GM12878 (cell line): Measurements from ENCODE around the gene SMPDL3B. TPM values are rescaled to one million over a fixed set of nuclear protein-coding genes. Genes with fewer than 3 reads are reported as not detected.
A peak's percentile ranks its signal among the peaks of the same experiment; 100 is the strongest.

Experiments used
- ATAC-seq: fragments of 200-7000 bp; cut with Tn5 transposase; 3 replicates; pipeline ENCODE4 v1.9.1; 2020; ENCODE audit warnings: mild to moderate bottlenecking, moderate library complexity
- BruUV-seq: library from RNA; stranded (reverse); fragments of 400-500 nt; replicated peaks from 2 replicates; lab custom pipeline; 2021; lab: Mats Ljungman, UMichigan
- CTCF ChIA-PET: fragments of 300-600 bp; sonication (Branson Sonifier 250); formaldehyde crosslinking; extraction: SDS; loops from one replicate; lab custom pipeline; 2021; ENCODE audit warnings: inconsistent platforms; lab: Yijun Ruan, JAX
- POLR2A ChIA-PET: fragments of 350-600 bp; formaldehyde crosslinking; extraction: SDS; loops from one replicate; lab custom pipeline; 2021; ENCODE audit warnings: inconsistent platforms; lab: Charles Lee
- RAD21 ChIA-PET: fragments of 300-600 bp; sonication (Branson Sonifier 250); formaldehyde crosslinking; loops from one replicate; lab custom pipeline; 2023; ENCODE audit warnings: antibody characterized with exemption; ENCODE audit not compliant: unreplicated experiment; lab: Charles Lee
- SMC1A ChIA-PET: fragments of 300-600 bp; sonication (Branson Sonifier 250); formaldehyde crosslinking; loops from one replicate; lab custom pipeline; 2023; ENCODE audit not compliant: unreplicated experiment, uncharacterized antibody; lab: Charles Lee
- DNase-seq: peaks from one replicate; pipeline ENCODE4 v3.0.0-alpha.2; 2011; ENCODE audit warnings: low read depth, low spot score
- FAIRE-seq: peaks from 3 replicates; lab custom pipeline; 2011; peaks lifted over from hg19 to GRCh38; lab: Jason Lieb, UNC
- H2AFZ ChIP-seq: 2 replicates; pipeline ENCODE4 v1.6.0; 2011; ENCODE audit warnings: low read depth, low read length, control low read depth; ENCODE audit not compliant: control insufficient read depth
- H3K27ac ChIP-seq: 2 replicates; pipeline ENCODE4 v1.5.1; 2011; ENCODE audit warnings: control low read depth; ENCODE audit not compliant: control insufficient read depth, insufficient read depth
- H3K27me3 ChIP-seq, 2 experiments: replicated peaks in 1 of 2; 2 replicates each; pipeline versions ENCODE4 v1.6.0 to v1.6.1; 2011; ENCODE audit warnings: low read length in 1 of 2; ENCODE audit not compliant: control insufficient read depth in 2 of 2, insufficient read depth in 2 of 2
- H3K36me3 ChIP-seq, 2 experiments: 2 replicates each; pipeline ENCODE4 v1.5.1; 2011; ENCODE audit warnings: low read length in 1 of 2; ENCODE audit not compliant: control insufficient read depth in 2 of 2, insufficient read depth in 2 of 2
- H3K4me1 ChIP-seq: 2 replicates; pipeline ENCODE4 v1.6.1; 2011; ENCODE audit warnings: mild to moderate bottlenecking, low read length, moderate library complexity, mixed read lengths; ENCODE audit not compliant: control insufficient read depth, insufficient read depth
- H3K4me2 ChIP-seq: 2 replicates; pipeline ENCODE4 v1.6.0; 2011; ENCODE audit warnings: control low read depth; ENCODE audit not compliant: control insufficient read depth, insufficient read depth
- H3K4me3 ChIP-seq: fragments of 200-600 bp; sonication (generic); 2 replicates; pipeline ENCODE4 v1.5.1; 2016
- H3K79me2 ChIP-seq: 2 replicates; pipeline ENCODE4 v1.6.0; 2011; ENCODE audit warnings: low read length; ENCODE audit not compliant: control insufficient read depth, insufficient read depth
- H3K9ac ChIP-seq: 2 replicates; pipeline ENCODE4 v1.8.0; 2011; ENCODE audit warnings: low read length, control low read depth, mixed read lengths; ENCODE audit not compliant: control insufficient read depth, insufficient read depth
- H3K9me3 ChIP-seq: replicated peaks from 3 replicates; pipeline ENCODE4 v1.5.1; 2011; ENCODE audit warnings: mild to moderate bottlenecking, low read length; ENCODE audit not compliant: control insufficient read depth, insufficient read depth
- H4K20me1 ChIP-seq: 2 replicates; pipeline ENCODE4 v1.6.0; 2011; ENCODE audit not compliant: control insufficient read depth, insufficient read depth
- GABPA ChIP-seq: IDR thresholded peaks from 2 replicates; pipeline ENCODE4 v1.6.1; 2014; ENCODE audit warnings: antibody characterized with exemption, low read depth, mild to moderate bottlenecking, inconsistent platforms
- PRDM15 ChIP-seq: fragments of 450-650 bp; formaldehyde crosslinking; IDR thresholded peaks from 2 replicates; pipeline ENCODE4 v1.4.0; 2020; ENCODE audit warnings: mild to moderate bottlenecking, moderate library complexity
- WGBS: methylation state at CpG from one replicate; pipeline ENCODE4 v1.1.6; 2016; ENCODE audit warnings: low lambda C conversion rate; ENCODE audit not compliant: insufficient replicate concordance, insufficient coverage; ENCODE audit errors: missing lambda C conversion rate; 5-methylcytosine and 5-hydroxymethylcytosine counted together
- in situ Hi-C: fragments of 300-500 bp; cut with MboI; formaldehyde crosslinking; loops from 9 replicates; pipeline ENCODE4 v1.14.3; 2018; ENCODE audit warnings: mixed read lengths
- intact Hi-C: fragments of 100-400 bp; cut with micrococcal nuclease; formaldehyde crosslinking; loops from one replicate; pipeline ENCODE4 v1.14.2; 2022; ENCODE audit not compliant: unreplicated experiment
- polyA plus RNA-seq, 11 experiments: library from polyadenylated mRNA; depleted of rRNA in 4 of 11; unstranded in 6 of 11; stranded (reverse) in 5 of 11; fragments of >200 nt; fragmentation: Nextera tagmentation in 4 of 11; fragmentation: Illumina TruSeq in 1 of 11; extraction: Ambion mirVana in 4 of 11; extraction: Trizol in 1 of 11; gene quantifications; 1 replicate in 1 of 11; 2 replicates in 10 of 11; pipeline versions ENCODE4 v1.2.1 to v1.2.3, GENCODE V29; 2011 to 2016; ENCODE audit warnings: inconsistent platforms in 2 of 11, missing spikeins in 2 of 11, low read depth in 1 of 11
- total RNA-seq, 4 experiments: library from RNA; depleted of rRNA in 3 of 4; stranded (reverse); fragments of >200 nt in 3 of 4; fragmentation: Illumina TruSeq in 1 of 4; extraction: Trizol in 1 of 4; gene quantifications; 2 replicates each; pipeline versions ENCODE4 v1.2.1 to v1.2.3, GENCODE V29; 2013 to 2021
- TF ChIP-seq, protein P1 (sequence below), 3 experiments: IDR thresholded peaks in 2 of 3; conservative IDR thresholded peaks in 1 of 3; 2 replicates each; pipeline ENCODE4 v1.5.1; 2011; ENCODE audit warnings: low read depth in 3 of 3, low read length in 3 of 3, mild to moderate bottlenecking in 3 of 3, control low read depth in 2 of 3, moderate library complexity in 2 of 3, inconsistent platforms in 1 of 3, mixed read lengths in 1 of 3; ENCODE audit not compliant: control insufficient read depth in 2 of 3, insufficient read depth in 1 of 3; ENCODE audit errors: extremely low read depth in 1 of 3

Gene SMPDL3B
- total and polyA plus RNA-seq, 10 of the 15 experiments (the other 5 are each of a cell fraction or from before 2014, with no cell fraction given): 0.56 to 2.7 (median 1.0) TPM

DNA sequence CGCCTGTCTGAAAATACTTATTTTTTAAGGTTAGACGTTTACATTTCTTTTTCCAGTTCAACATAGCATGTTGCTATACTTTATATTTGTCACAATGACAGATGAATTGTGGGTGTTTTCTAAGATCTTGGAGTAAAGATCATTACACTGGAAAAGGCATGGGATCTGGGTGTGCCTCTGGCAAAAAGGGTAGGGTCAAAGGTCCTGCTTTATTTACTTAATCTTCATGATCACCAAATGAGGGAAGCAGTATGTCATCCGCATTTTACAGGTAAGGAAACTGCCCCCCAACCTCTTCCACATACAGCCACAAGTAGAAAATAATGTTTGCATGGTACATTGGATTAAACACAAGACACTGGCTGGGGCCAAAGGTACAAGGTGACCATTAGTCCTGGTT, 12.5 kb upstream of the SMPDL3B start (continued):
- no peak for TF ChIP-seq PRDM15 (CRISPR knock-in tag)

GRCh38 chr1:27928216-27928954, 6.4 kb upstream of the SMPDL3B start:
- no peak for TF ChIP-seq GABPA
- TF ChIP-seq, protein P1, sequence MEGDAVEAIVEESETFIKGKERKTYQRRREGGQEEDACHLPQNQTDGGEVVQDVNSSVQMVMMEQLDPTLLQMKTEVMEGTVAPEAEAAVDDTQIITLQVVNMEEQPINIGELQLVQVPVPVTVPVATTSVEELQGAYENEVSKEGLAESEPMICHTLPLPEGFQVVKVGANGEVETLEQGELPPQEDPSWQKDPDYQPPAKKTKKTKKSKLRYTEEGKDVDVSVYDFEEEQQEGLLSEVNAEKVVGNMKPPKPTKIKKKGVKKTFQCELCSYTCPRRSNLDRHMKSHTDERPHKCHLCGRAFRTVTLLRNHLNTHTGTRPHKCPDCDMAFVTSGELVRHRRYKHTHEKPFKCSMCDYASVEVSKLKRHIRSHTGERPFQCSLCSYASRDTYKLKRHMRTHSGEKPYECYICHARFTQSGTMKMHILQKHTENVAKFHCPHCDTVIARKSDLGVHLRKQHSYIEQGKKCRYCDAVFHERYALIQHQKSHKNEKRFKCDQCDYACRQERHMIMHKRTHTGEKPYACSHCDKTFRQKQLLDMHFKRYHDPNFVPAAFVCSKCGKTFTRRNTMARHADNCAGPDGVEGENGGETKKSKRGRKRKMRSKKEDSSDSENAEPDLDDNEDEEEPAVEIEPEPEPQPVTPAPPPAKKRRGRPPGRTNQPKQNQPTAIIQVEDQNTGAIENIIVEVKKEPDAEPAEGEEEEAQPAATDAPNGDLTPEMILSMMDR (IDR thresholded peaks at IDR 0.05 in 2 of 3, conservative IDR thresholded peaks at IDR 0.05 in 1 of 3; ENCODE audit: control insufficient read depth in 2 of 3, extremely low read depth in 1 of 3, insufficient read depth in 1 of 3, low read depth in 3 of 3, low read length in 3 of 3): peak; percentile 9 to 14 (median 10); a peak in 1 of 6 replicates
- Histone ChIP-seq H3K36me3 (no peaks in the 10 kb centered on the region), H3K79me2 (no peaks in the 10 kb centered on the region), H4K20me1 (no peaks in the 10 kb centered on the region), H3K4me2 (no peak overlapping the region), H3K4me3 (no peak overlapping the region), H2AFZ (no peak overlapping the region), H3K27me3 (no peaks in the 10 kb centered on the region), H3K9ac (no peak overlapping the region), H3K9me3 (no peaks in the 10 kb centered on the region), H3K4me1 (peaks cover 4% of the 10 kb centered on the region), H3K27ac (no peak overlapping the region)
- no peak for DNase-seq
- peak; percentile 67 for ATAC-seq
- intact Hi-C loops: no loop called here
- in situ Hi-C loops: no loop called here
- 57% methylated on average over 5 of the region's 5 CpGs for WGBS
- POLR2A ChIA-PET: no interaction called here
- SMC1A ChIA-PET: interaction anchor here (0.7 to 2.1 kb wide), 9 partner anchors 10 to 150 kb away, joined by 3 to 6 read pairs (median 4); no protein-coding TSS in a partner anchor
- FAIRE-seq: no peak
- CTCF ChIA-PET: interaction anchor here (0.5 to 4.8 kb wide), 9 partner anchors 11 to 234 kb away, joined by 3 to 40 read pairs (median 4); no protein-coding TSS in a partner anchor
- RAD21 ChIA-PET: interaction anchor here (1.0 to 2.6 kb wide), 4 partner anchors 36 to 70 kb away, joined by 3 to 9 read pairs (median 6); no protein-coding TSS in a partner anchor
- BruUV-seq: no TSS peak
